ENCODE measurements around the gene TMC1.

TMC1 gene

GRCh38 chr9:72755836-72756235, 234.4 kb downstream of the TMC1 start:
- DNase-seq (ENCODE audit: low read depth) = no peak
- TF ChIP-seq CTCF (conservative IDR thresholded peaks at IDR 0.05; ENCODE audit: low read depth, low read length) = no peak
- no peak overlapping the region for H3K4me3 ChIP-seq (ENCODE audit: low read length)

- no peak for TF ChIP-seq CTCF (conservative IDR thresholded peaks at IDR 0.05; ENCODE audit: low read depth, low read length)
- DNase-seq (ENCODE audit: low read depth) = no peak
- no peak overlapping the region for H3K4me3 ChIP-seq (ENCODE audit: low read length)
These were observed 237.5 kb downstream of the TMC1 start for GRCh38 chr9:72758944-72759343.

- no peak for DNase-seq (ENCODE audit: low read depth)
- no peak for TF ChIP-seq CTCF (conservative IDR thresholded peaks at IDR 0.05; ENCODE audit: low read depth, low read length)
- H3K4me3 ChIP-seq (ENCODE audit: low read length) = no peak overlapping the region
These were observed 241.6 kb downstream of the TMC1 start for GRCh38 chr9:72763022-72763421.

- H3K4me3 ChIP-seq (ENCODE audit: low read length) = no peak overlapping the region
- no peak for DNase-seq (ENCODE audit: low read depth)
- TF ChIP-seq CTCF (conservative IDR thresholded peaks at IDR 0.05; ENCODE audit: low read depth, low read length) = no peak
These were observed 248.1 kb downstream of the TMC1 start for GRCh38 chr9:72769546-72769945.

GRCh38 chr9:72772661-72773060, 251.3 kb downstream of the TMC1 start:
- no peak for DNase-seq (ENCODE audit: low read depth)
- H3K4me3 ChIP-seq (ENCODE audit: low read length) = no peak overlapping the region
- TF ChIP-seq CTCF (conservative IDR thresholded peaks at IDR 0.05; ENCODE audit: low read depth, low read length) = no peak

- TF ChIP-seq CTCF (conservative IDR thresholded peaks at IDR 0.05; ENCODE audit: low read depth, low read length) = no peak
- no peak for DNase-seq (ENCODE audit: low read depth)
- H3K4me3 ChIP-seq (ENCODE audit: low read length) = no peak overlapping the region
These were observed 252.2 kb downstream of the TMC1 start for GRCh38 chr9:72773570-72773969.

GRCh38 chr9:72775570-72775969, 254.2 kb downstream of the TMC1 start:
- no peak for DNase-seq (ENCODE audit: low read depth)
- no peak overlapping the region for H3K4me3 ChIP-seq (ENCODE audit: low read length)
- no peak for TF ChIP-seq CTCF (conservative IDR thresholded peaks at IDR 0.05; ENCODE audit: low read depth, low read length)

Data from retinal pigment epithelial cell (primary cell).